Coronary artery (tissue), 2 donors: ENCODE measurements around the gene FNDC4.

Source experiments
- DNase-seq: peaks from one replicate; pipeline ENCODE4 v3.0.0-alpha.2; 2017; ENCODE audit warnings: low spot score
- H3K27ac ChIP-seq, 2 donors: fragments of 200-600 bp; sonication (generic); one replicate each; pipeline ENCODE4 v1.5.1; 2016 to 2019
- H3K4me3 ChIP-seq: fragments of 200-600 bp; sonication (generic); 2 replicates; pipeline ENCODE4 v1.5.1; 2016; ENCODE audit warnings: mild to moderate bottlenecking, moderate library complexity
- TF ChIP-seq, protein P1 (sequence below): fragments of 200-600 bp; sonication (generic); IDR thresholded peaks from one replicate; pipeline ENCODE4 v1.5.1; 2019; ENCODE audit warnings: antibody characterized with exemption

Gene FNDC4

DNA sequence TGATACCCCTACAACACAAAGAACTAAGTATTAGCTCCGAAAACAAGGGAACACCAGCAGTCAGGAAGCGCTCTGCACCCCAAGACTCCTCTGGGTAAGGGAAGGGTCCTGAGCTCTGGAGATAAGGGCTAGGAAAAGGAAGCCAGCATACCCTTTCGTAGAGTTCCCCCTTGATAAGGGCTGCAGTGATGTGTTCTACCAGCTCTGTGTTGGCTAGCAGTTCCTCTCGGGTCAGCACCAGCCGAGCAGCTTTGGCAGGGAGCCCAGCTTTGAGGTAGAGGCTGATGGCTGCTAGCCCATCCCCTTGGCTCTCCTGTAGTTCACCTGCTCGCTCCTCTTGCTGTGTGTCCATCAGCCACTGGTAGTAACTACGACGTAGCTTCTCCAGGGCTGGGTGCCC lies 33.9 kb downstream of the FNDC4 start:
- no peak for DNase-seq
- Histone ChIP-seq H3K4me3 (no peak overlapping the region), H3K27ac (no peak overlapping the region)
- TF ChIP-seq, protein P1, sequence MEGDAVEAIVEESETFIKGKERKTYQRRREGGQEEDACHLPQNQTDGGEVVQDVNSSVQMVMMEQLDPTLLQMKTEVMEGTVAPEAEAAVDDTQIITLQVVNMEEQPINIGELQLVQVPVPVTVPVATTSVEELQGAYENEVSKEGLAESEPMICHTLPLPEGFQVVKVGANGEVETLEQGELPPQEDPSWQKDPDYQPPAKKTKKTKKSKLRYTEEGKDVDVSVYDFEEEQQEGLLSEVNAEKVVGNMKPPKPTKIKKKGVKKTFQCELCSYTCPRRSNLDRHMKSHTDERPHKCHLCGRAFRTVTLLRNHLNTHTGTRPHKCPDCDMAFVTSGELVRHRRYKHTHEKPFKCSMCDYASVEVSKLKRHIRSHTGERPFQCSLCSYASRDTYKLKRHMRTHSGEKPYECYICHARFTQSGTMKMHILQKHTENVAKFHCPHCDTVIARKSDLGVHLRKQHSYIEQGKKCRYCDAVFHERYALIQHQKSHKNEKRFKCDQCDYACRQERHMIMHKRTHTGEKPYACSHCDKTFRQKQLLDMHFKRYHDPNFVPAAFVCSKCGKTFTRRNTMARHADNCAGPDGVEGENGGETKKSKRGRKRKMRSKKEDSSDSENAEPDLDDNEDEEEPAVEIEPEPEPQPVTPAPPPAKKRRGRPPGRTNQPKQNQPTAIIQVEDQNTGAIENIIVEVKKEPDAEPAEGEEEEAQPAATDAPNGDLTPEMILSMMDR = no peak

DNA sequence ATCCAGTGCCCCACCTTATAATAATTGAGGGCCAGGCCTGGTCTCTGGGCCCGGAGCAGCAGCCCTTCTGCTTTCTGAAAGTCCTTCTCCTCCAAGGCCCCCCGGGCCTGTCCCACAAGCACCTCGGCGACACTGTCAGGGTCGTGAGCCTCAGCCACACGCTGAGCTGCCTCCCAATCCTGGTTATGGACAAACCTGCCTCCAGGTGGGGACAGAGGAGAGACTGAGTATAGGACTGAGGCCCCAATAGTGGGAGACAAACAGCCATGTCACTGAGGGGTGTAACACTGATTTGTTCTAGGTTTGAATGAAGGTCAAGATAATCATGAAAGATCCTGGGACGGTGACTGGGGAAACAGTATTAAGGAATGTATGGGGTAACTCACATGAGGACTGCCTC lies 41.0 kb downstream of the FNDC4 start:
- H3K4me3 ChIP-seq = no peak overlapping the region
- TF ChIP-seq, protein P1 = no peak
- DNase-seq = no peak
- H3K27ac ChIP-seq = no peak overlapping the region

DNA sequence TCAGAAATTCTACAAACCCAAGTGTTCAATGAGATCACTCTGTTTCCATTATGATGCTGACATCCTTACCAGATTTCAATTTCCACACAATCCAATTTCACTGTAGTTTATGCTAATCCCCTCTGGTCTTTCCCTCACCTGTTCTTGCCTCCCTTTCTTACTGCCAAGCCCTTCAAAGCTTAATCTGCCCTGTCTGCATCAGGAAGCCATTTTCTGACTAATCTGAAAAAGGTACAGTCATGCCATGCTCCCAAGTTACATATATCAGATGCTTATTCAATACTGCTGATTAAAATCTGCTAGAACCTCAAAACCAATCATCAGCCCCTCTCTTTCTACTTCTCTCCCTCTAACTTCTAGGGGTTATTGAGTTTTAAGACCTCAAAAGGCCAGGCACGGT lies 43.9 kb downstream of the FNDC4 start:
- Histone ChIP-seq H3K4me3 (no peak overlapping the region), H3K27ac (no peak overlapping the region)
- TF ChIP-seq, protein P1 = no peak
- DNase-seq = no peak

DNA sequence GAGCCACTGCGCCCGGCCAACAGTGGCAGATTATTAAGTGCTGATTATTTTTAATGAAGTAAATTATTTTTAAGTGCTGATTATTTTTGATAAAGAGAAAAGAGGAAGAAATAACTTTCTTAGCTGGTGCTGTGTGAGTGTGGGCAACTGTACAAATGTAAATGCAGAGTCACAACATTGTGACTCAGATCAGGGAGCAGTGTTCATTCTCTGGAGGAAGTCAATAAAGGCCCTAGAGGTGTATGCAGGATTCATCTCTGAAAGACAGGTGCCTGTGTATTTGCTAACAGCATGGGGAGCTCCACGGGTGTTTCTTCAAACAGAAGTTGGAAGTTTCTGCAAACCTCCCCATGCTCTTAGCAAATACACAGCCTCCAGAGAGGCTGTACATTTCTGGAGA lies 46.6 kb downstream of the FNDC4 start:
- Histone ChIP-seq H3K4me3 (no peak overlapping the region), H3K27ac (no peak overlapping the region)
- DNase-seq = no peak
- TF ChIP-seq, protein P1 = no peak

DNA sequence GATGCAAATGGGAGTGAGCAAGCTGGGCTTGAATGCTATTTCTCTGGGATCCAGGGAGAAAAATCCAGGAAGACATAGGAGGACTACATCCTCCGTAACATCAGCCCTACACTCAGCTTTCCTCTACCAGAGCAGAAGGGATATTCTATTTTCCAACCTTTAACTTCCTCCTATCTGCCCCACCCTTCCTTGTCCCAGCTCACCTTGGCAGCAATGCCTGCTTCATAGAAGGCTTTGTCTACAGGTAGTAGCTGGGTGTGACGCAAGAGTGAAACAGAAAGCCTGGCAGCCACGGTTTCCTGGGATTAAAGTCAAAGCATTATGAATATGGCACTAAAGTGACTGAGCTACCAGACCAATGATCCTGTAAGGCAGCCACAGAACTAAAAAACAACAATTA lies 48.9 kb downstream of the FNDC4 start:
- no peak overlapping the region for H3K27ac ChIP-seq
- no peak overlapping the region for H3K4me3 ChIP-seq
- TF ChIP-seq, protein P1 = no peak
- no peak for DNase-seq

DNA sequence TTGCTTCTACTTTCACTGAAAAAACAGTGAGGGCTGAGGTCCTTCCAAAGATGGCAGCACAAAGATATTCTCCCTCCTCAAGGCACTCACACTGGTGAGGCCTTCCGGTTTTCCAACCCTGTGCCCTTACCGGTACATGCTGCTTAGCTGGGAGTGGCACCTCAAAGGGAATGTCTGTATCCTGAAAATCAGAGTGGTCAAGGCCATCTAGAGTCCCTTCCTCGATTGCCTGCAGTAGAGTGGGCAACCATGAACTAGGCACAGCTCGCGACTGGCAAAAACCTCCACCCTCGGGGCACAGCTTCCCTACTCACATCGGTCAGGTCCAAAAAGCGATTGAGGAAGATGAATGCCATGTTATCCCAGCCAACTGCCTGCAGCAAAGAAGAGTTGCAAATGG lies 49.4 kb downstream of the FNDC4 start:
- DNase-seq = no peak
- Histone ChIP-seq H3K4me3 (no peak overlapping the region), H3K27ac (no peak overlapping the region)
- TF ChIP-seq, protein P1 = no peak

DNA sequence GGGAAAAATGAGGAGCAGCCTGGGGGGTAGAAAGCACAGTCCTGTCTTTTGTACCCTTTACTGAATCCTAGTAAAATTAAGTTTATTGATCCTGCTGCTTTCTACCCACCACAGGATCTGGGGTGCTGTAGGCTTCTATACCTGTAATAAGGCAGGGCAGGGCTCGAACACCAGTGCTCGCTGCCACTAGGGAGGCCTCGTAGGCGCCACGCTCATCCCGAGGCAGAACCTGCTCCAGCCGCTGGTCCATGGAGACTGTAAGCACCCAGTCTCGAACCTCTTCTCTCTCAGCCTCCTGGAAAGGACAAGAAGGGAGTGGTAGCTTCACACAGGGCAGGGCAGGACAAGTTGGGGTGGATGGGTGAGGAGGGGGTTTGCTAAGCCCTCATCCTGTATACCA lies 49.8 kb downstream of the FNDC4 start:
- no peak for DNase-seq
- no peak overlapping the region for H3K27ac ChIP-seq
- H3K4me3 ChIP-seq = no peak overlapping the region
- TF ChIP-seq, protein P1 = no peak
